Dendritic cell treated with granulocyte-macrophage colony-stimulating factor and Interleukin-4, amounts not matched to agents 40 ng/mL and 50 ng/mL, for 4 days (primary cell): ENCODE measurements around the gene B4GALNT1.

Experiments
- H3K27ac Mint-ChIP-seq: one replicate; pipeline ENCODE4 v1.8.0; 2022; ENCODE audit warnings: mild to moderate bottlenecking, mixed read lengths
- H3K27me3 Mint-ChIP-seq: one replicate; pipeline ENCODE4 v1.8.0; 2022; ENCODE audit warnings: mild to moderate bottlenecking, mixed read lengths
- H3K36me3 Mint-ChIP-seq: one replicate; pipeline ENCODE4 v1.8.0; 2022; ENCODE audit warnings: low read depth, mixed read lengths
- H3K4me1 Mint-ChIP-seq: one replicate; pipeline ENCODE4 v1.8.0; 2022; ENCODE audit warnings: low read depth, mixed read lengths
- H3K4me3 Mint-ChIP-seq: one replicate; pipeline ENCODE4 v1.8.0; 2022; ENCODE audit warnings: mild to moderate bottlenecking, moderate library complexity, mixed read lengths
- H3K9me3 Mint-ChIP-seq: one replicate; pipeline ENCODE4 v1.8.0; 2022; ENCODE audit warnings: mixed read lengths
- intact Hi-C: fragments of 100-400 bp; cut with micrococcal nuclease; formaldehyde crosslinking; loops from one replicate; pipeline ENCODE4 v1.15.0; 2022

Gene B4GALNT1

GRCh38 chr12:57584690-57585089, 48.3 kb downstream of the B4GALNT1 start:
- Mint-ChIP-seq H3K36me3 (no peaks in the 10 kb centered on the region), H3K4me3 (no peak overlapping the region), H3K27ac (no peak overlapping the region), H3K9me3 (no peaks in the 10 kb centered on the region), H3K27me3 (peaks cover 20% of the 10 kb centered on the region), H3K4me1 (peaks cover 25% of the 10 kb centered on the region)
- intact Hi-C loops: loop anchor here (5.0 to 10.0 kb wide), 2 partner anchors 158 to 320 kb away; no protein-coding TSS in a partner anchor

GRCh38 chr12:57584050-57584449, 49.0 kb downstream of the B4GALNT1 start:
- no peak overlapping the region for H3K27ac Mint-ChIP-seq
- no peaks in the 10 kb centered on the region for H3K36me3 Mint-ChIP-seq
- no peak overlapping the region for H3K4me3 Mint-ChIP-seq
- intact Hi-C loops: loop anchor here (5.0 to 10.0 kb wide), 2 partner anchors 158 to 321 kb away; no protein-coding TSS in a partner anchor
- H3K27me3 Mint-ChIP-seq: peaks cover 20% of the 10 kb centered on the region
- H3K9me3 Mint-ChIP-seq: no peaks in the 10 kb centered on the region
- H3K4me1 Mint-ChIP-seq: peaks cover 25% of the 10 kb centered on the region

- no peak overlapping the region for H3K4me3 Mint-ChIP-seq
- H3K36me3 Mint-ChIP-seq: no peaks in the 10 kb centered on the region
- intact Hi-C loops: loop anchor here (1.0 to 10.0 kb wide), 3 partner anchors 38 to 322 kb away; no protein-coding TSS in a partner anchor
- no peak overlapping the region for H3K27ac Mint-ChIP-seq
- H3K9me3 Mint-ChIP-seq: no peaks in the 10 kb centered on the region
- peaks cover 25% of the 10 kb centered on the region for H3K4me1 Mint-ChIP-seq
- peaks cover 24% of the 10 kb centered on the region for H3K27me3 Mint-ChIP-seq
Observed at GRCh38 chr12:57583008-57583831, 49.8 kb downstream of the B4GALNT1 start.

GRCh38 chr12:57582440-57582839, 50.6 kb downstream of the B4GALNT1 start:
- no peaks in the 10 kb centered on the region for H3K36me3 Mint-ChIP-seq
- peaks cover 25% of the 10 kb centered on the region for H3K27me3 Mint-ChIP-seq
- peaks cover 25% of the 10 kb centered on the region for H3K4me1 Mint-ChIP-seq
- intact Hi-C loops: loop anchor here (5.0 to 10.0 kb wide), 2 partner anchors 160 to 322 kb away; no protein-coding TSS in a partner anchor
- no peaks in the 10 kb centered on the region for H3K9me3 Mint-ChIP-seq
- no peak overlapping the region for H3K4me3 Mint-ChIP-seq
- H3K27ac Mint-ChIP-seq: no peak overlapping the region

GRCh38 chr12:57581802-57582201, 51.2 kb downstream of the B4GALNT1 start:
- no peaks in the 10 kb centered on the region for H3K36me3 Mint-ChIP-seq
- H3K9me3 Mint-ChIP-seq: no peaks in the 10 kb centered on the region
- intact Hi-C loops: loop anchor here (5.0 to 10.0 kb wide), 2 partner anchors 160 to 323 kb away; no protein-coding TSS in a partner anchor
- H3K27me3 Mint-ChIP-seq: peaks cover 25% of the 10 kb centered on the region
- H3K4me1 Mint-ChIP-seq: peaks cover 25% of the 10 kb centered on the region
- no peak overlapping the region for H3K4me3 Mint-ChIP-seq
- H3K27ac Mint-ChIP-seq: no peak overlapping the region

GRCh38 chr12:57580466-57580795, 52.6 kb downstream of the B4GALNT1 start:
- intact Hi-C loops: loop anchor here (5.0 to 10.0 kb wide), 2 partner anchors 162 to 324 kb away; no protein-coding TSS in a partner anchor
- H3K27me3 Mint-ChIP-seq: peaks cover 29% of the 10 kb centered on the region
- no peak overlapping the region for H3K4me3 Mint-ChIP-seq
- H3K27ac Mint-ChIP-seq: no peak overlapping the region
- no peaks in the 10 kb centered on the region for H3K36me3 Mint-ChIP-seq
- peaks cover 25% of the 10 kb centered on the region for H3K4me1 Mint-ChIP-seq
- no peaks in the 10 kb centered on the region for H3K9me3 Mint-ChIP-seq

GRCh38 chr12:57579677-57580465, 53.1 kb downstream of the B4GALNT1 start:
- peaks cover 31% of the 10 kb centered on the region for H3K27me3 Mint-ChIP-seq

GRCh38 chr12:57579011-57579410, 54.0 kb downstream of the B4GALNT1 start:
- Mint-ChIP-seq H3K4me1 (peaks cover 11% of the 10 kb centered on the region), H3K36me3 (no peaks in the 10 kb centered on the region), H3K27me3 (peaks cover 32% of the 10 kb centered on the region), H3K9me3 (no peaks in the 10 kb centered on the region), H3K27ac (no peak overlapping the region), H3K4me3 (no peak overlapping the region)
- intact Hi-C loops: no loop called here

More at GRCh38 chr12:57579677-57580465, 53.1 kb downstream of the B4GALNT1 start:
- Mint-ChIP-seq H3K27ac (no peak overlapping the region), H3K4me3 (no peak overlapping the region), H3K9me3 (no peaks in the 10 kb centered on the region), H3K36me3 (no peaks in the 10 kb centered on the region), H3K4me1 (peaks cover 20% of the 10 kb centered on the region)
- intact Hi-C loops: loop anchor here (5.0 to 10.0 kb wide), 2 partner anchors 162 to 325 kb away; no protein-coding TSS in a partner anchor

GRCh38 chr12:57577981-57578758, 54.8 kb downstream of the B4GALNT1 start:
- Mint-ChIP-seq H3K27ac (no peak overlapping the region), H3K9me3 (no peaks in the 10 kb centered on the region), H3K36me3 (no peaks in the 10 kb centered on the region), H3K4me3 (no peak overlapping the region), H3K27me3 (peaks cover 28% of the 10 kb centered on the region), H3K4me1 (peaks cover 3% of the 10 kb centered on the region)
- intact Hi-C loops: no loop called here

- peaks cover 18% of the 10 kb centered on the region for H3K27me3 Mint-ChIP-seq
- no peak overlapping the region for H3K4me3 Mint-ChIP-seq
- no peak overlapping the region for H3K27ac Mint-ChIP-seq
- intact Hi-C loops: no loop called here
- H3K9me3 Mint-ChIP-seq: no peaks in the 10 kb centered on the region
- no peaks in the 10 kb centered on the region for H3K4me1 Mint-ChIP-seq
- H3K36me3 Mint-ChIP-seq: no peaks in the 10 kb centered on the region
Observed at GRCh38 chr12:57576613-57577160, 56.3 kb downstream of the B4GALNT1 start.
